HG02840 (cell line): ENCODE data around the gene C3orf85.
"Not testable (repeated sequence)": the region's sequence is repeated elsewhere in the genome, so short reads cannot be mapped to it uniquely, and the experiment has no call there.

Experiments
- ATAC-seq: cut with Tn5 transposase; IDR thresholded peaks from one replicate; pipeline ENCODE4 v1.9.1; 2021; ENCODE audit warnings: mild to moderate bottlenecking, moderate library complexity, moderate number of reproducible peaks; ENCODE audit not compliant: unreplicated experiment, low FRiP score

The C3orf85 gene, protein sequence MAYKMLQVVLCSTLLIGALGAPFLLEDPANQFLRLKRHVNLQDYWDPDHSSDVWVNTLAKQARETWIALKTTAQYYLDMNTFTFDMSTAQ

GRCh38 chr3:109136523-109136922 is at the start of gene C3orf85:
Gene C3orf85 (plus strand): TSS chr3:109136719. CDS start chr3:109136848, 129 bp downstream.
- ATAC-seq = no peak

DNA sequence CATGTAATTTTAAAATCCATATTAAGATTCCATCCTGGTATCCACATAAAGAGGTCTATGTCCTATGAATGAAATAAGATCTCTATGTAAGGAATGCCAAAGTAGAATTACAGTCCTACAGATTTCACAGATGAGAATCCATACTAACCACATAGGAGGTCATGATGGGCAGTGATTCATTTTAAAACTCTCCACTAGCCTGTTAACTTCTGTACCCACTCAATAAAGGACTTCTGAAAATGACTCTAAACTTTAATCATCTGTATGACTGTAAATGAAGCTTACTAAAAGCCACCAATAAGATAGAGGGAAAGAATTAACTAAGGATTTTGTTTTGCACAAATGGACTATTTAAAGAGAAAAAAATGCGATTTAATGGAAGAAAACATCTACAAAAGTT is 47.3 kb upstream of the C3orf85 start:
- ATAC-seq = no peak

DNA sequence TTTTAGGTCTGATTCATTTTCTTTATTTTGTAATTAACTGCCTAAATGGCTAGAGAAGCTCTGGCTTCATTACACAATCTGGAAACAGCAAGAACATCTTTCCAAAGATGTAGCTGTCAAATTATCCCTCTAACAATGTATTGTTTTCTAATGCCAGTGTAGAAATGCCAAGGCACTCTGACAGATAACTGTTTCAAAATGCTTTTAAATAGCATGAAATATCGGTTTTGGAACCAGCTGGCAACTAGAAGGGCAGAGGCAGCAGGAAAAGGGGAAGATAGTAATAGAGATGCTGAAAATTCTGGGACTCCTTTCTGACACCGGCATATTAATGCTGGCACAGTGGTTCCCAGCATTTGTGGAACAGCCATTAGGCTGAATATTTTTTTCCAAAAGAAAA is 44.7 kb upstream of the C3orf85 start:
- no peak for ATAC-seq

GRCh38 chr3:109093561-109093960 is 43.0 kb upstream of the C3orf85 start:
- ATAC-seq = no peak

- ATAC-seq = no peak
Measured at GRCh38 chr3:109095166-109095565, 41.4 kb upstream of the C3orf85 start.

DNA sequence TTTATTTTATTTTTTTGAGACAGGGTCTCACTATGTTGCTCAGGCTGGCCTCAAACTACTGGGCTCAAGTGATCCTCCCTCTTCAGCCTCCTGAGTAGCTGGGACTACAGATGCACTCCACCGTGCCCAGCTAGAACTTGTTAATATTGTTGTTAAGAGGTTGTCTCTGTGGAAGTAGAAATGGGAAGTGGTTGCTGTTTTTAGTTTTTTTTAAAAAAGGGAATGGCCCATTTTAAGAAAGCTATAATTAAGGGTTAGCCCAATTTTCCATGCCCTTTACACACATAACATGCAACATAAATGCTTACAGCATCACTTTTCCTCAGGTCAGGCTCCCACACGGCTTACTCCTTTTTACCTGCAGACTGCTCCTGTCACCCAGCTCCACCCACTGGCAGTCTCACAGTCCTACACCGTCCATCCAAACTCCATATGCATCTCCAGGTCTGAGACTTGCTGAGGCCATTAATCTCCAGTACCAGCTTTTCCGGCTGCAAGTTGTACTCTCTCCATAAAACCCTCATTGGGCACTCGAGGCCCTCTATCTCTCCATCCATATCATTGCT is 38.4 kb upstream of the C3orf85 start:
- no peak for ATAC-seq

GRCh38 chr3:109109574-109109973 is 26.9 kb upstream of the C3orf85 start:
- no peak for ATAC-seq

DNA sequence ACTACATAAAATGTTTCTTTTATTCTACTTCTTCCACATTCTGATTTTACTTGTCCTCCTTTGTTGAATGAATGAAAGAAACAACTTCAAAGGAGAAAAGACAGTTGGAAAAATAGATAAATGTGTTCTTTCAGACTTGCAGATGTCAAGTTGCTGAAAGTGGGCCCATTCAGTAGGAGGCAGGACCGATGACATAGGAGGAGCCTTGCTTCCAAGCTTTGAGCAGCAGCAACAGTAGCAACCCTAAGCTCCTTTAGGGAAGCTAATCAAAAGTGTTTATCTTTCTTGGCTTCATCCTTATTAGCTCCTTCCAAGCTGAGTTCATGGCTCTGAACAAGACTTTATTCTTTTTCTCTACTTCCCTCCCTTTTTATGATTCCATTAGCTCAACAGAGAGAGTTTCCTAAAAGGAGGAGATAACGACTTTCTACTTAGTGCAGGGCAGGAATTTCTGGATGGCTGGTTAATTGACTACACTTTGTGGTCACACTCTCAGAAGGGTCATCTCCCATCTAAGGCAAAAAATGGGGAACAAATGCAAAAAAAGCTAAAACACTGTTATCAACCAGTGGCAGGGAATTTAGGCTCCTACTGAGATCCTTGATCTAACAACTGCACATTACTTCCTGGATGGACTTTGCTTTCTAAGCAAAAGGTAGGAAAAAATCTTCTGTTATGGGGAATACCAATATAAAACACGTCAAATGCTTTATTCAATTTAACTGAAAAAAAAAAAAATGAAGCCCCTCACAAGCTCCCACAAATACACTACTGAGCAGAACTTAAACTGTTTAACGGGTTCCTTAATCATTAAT is 23.4 kb upstream of the C3orf85 start:
- no peak for ATAC-seq

GRCh38 chr3:109114746-109115145 is 21.8 kb upstream of the C3orf85 start:
- ATAC-seq = no peak

DNA sequence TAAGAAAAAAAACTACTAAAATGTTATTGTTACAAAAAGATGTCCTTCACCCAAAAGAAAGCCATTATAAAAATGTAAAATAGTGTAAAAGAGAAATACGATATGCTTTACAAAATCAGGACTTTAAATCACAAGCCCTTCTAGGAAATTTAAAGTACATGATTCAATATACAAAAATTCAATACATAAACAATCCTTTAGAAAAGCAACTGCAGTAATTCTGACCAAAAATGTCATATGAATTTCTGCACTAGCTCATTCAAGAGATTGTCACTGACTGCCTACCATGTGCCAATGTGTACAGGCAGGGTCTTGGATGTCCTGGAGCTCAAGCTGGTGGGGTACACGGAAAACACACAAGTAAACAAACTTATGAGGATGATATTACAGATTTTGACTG is 21.1 kb upstream of the C3orf85 start:
- ATAC-seq = no peak

- no peak for ATAC-seq
Measured at GRCh38 chr3:109116031-109116430, 20.5 kb upstream of the C3orf85 start.

DNA sequence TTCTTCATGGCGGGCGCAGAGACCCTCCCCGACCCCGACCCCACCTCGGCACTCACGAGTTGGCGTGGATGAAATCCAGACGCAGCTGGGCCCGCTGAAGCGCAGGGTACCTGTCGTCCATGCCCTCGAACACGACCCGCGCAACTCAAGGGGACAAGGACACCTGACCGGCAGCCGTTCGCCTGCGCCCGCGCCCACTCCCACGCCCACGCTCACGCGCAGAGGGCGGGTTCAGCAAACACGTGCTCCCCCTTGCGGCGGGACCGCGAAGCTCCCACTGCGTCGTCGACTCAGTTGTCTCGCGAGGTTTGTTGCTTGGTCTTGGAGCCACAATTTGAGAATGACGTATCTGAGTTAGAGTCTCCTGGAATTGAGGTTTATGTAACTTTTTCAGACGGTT is 18.6 kb upstream of the C3orf85 start, which contains the start of gene MORC1:
TSS of gene MORC1 (minus strand) at position 196 of the 400 bp plus-strand sequence. CDS start at position 121, 75 bp downstream.
- no peak for ATAC-seq

DNA sequence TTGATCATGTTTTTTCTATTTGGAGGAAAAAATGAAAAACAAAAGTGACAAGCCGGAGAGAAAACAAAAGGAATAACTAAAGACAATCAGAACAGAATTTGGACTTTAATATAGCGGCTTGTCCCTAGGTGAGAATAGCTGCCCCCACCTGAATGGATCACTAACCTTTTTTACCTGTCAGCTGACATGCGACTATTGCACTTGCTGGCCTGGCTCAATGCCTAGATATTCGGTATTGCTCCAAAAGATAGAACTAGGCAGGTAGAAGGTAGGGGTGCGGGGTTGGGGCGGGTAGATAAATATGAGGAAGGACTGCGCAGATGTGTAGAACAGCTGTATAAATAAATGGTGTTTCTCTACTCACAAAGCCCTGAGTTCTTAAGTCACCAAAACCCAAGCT is 17.9 kb upstream of the C3orf85 start:
- ATAC-seq = no peak

DNA sequence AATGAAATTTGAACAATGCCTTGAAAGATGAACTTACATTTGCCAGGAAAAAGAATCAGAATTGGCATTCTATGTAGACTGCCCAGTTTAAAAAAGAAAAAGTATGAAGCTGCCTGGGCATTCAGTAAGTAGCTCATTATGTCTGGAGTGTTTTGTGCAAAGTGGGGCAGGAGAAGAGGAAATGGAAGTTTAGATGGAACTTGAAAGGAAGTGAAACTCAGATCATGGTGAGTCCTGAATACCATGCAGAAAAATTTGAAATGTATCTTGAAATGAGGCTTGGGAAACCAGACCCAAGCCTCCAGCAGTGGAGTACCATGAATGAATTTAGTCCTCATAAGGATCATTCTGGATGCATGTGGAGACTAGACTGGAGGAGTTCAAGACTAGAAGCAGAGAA is 13.8 kb upstream of the C3orf85 start:
- ATAC-seq = no peak

GRCh38 chr3:109125902-109126301 is 10.6 kb upstream of the C3orf85 start:
- no peak for ATAC-seq

GRCh38 chr3:109127553-109127952 is 9.0 kb upstream of the C3orf85 start:
- no peak for ATAC-seq

GRCh38 chr3:109131276-109131675 is 5.2 kb upstream of the C3orf85 start:
- ATAC-seq = no peak

GRCh38 chr3:109132801-109133473 is 3.6 kb upstream of the C3orf85 start:
- ATAC-seq = no peak

DNA sequence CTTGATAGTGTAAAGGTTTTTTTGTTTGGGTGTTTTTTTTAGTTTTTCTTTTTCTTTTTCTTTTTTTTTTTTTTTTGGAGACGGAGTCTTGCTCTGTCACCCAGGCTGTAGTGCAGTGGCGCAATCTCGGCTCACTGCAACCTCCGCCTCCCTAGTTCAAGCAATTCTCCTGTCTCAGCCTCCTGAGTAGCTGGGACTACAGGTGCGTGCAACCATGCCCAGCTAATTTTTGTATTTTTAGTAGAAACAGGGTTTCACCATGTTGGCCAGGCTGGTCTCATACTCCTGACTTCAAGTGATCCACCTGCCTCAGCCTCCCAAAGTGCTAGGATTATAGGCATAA is 3.1 kb upstream of the C3orf85 start:
- not testable (repeated sequence) for ATAC-seq

DNA sequence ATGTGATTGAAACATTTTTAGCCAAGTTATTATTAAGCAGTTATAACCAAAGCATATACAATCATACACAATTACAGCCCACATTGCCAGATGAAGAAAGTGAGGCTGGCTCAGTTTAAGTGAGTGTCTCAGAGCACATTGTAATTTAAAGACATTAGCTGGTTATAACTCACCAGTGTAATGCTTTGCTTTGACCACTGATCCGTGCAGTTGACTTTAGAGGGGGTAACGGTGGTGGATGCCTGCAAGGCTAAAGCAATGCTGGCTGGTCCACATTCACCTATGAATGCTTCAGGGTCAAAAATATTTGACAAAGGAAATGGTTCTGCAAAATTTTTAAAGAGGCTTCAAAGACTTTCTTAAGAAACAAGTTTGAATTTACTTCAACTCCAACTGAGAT is 1.2 kb downstream of the C3orf85 start:
- ATAC-seq = no peak

DNA sequence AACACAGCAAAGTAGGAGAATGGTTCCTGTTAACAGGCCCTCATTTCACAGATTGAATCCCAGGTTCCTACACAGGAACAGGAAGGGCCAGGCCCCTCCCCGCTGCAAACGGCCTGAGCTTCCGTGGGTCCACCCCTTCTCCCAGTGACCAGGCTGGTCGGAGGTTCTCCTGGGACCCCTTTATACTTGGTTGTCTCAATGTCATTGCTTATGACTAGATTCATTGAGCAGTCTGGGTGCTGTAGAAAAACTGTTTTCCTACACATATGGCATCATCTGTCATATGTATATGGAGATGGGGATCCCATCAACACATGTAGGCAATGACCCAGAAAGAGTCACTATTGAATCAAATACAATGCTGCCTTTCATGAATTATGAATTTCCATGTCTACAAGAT is 3.8 kb downstream of the C3orf85 start:
- ATAC-seq = no peak
